Chondrocyte (in vitro differentiated cells): ENCODE data around the gene KLC4. TPM values are rescaled to one million over a fixed set of nuclear protein-coding genes. Genes with fewer than 3 reads are reported as not detected.
"Not testable (repeated sequence)": the region's sequence is repeated elsewhere in the genome, so short reads cannot be mapped to it uniquely, and the experiment has no call there.

Experiments
- DNase-seq: peaks from one replicate; pipeline ENCODE4 v3.0.0; 2021; ENCODE audit warnings: mixed read lengths, low spot score
- H3K27ac Mint-ChIP-seq: one replicate; pipeline ENCODE4 v1.8.0; 2021; ENCODE audit warnings: mild to moderate bottlenecking, moderate library complexity, mixed read lengths; ENCODE audit not compliant: unreplicated experiment
- H3K27me3 Mint-ChIP-seq: 2 replicates; pipeline ENCODE4 v1.8.0; 2021; ENCODE audit warnings: low read depth, mixed read lengths
- H3K36me3 Mint-ChIP-seq: 2 replicates; pipeline ENCODE4 v1.8.0; 2021; ENCODE audit warnings: low read depth, mixed read lengths
- H3K4me1 Mint-ChIP-seq: 2 replicates; pipeline ENCODE4 v1.8.0; 2021; ENCODE audit warnings: low read depth, mild to moderate bottlenecking, mixed read lengths
- H3K4me3 Mint-ChIP-seq: one replicate; pipeline ENCODE4 v1.8.0; 2021; ENCODE audit warnings: mild to moderate bottlenecking, moderate library complexity, mixed read lengths; ENCODE audit not compliant: unreplicated experiment
- H3K9me3 Mint-ChIP-seq: 2 replicates; pipeline ENCODE4 v1.8.0; 2021; ENCODE audit warnings: low read depth, mixed read lengths
- total RNA-seq: library from RNA; stranded (reverse); gene quantifications from 3 replicates; pipeline ENCODE4 v1.2.1, GENCODE V29; 2021
- TF ChIP-seq, protein P1 (sequence below): fragments of 200-600 bp; sonication (generic); IDR thresholded peaks from 2 replicates; pipeline ENCODE4 v1.5.0; 2021; ENCODE audit warnings: antibody characterized with exemption, mild to moderate bottlenecking, moderate library complexity

The KLC4 gene
- total RNA-seq, 1 donor from 2014 or later, result 30.0 TPM

GRCh38 chr6:43081043-43081442 lies 21.6 kb downstream of the KLC4 start:
- TF ChIP-seq, protein P1, sequence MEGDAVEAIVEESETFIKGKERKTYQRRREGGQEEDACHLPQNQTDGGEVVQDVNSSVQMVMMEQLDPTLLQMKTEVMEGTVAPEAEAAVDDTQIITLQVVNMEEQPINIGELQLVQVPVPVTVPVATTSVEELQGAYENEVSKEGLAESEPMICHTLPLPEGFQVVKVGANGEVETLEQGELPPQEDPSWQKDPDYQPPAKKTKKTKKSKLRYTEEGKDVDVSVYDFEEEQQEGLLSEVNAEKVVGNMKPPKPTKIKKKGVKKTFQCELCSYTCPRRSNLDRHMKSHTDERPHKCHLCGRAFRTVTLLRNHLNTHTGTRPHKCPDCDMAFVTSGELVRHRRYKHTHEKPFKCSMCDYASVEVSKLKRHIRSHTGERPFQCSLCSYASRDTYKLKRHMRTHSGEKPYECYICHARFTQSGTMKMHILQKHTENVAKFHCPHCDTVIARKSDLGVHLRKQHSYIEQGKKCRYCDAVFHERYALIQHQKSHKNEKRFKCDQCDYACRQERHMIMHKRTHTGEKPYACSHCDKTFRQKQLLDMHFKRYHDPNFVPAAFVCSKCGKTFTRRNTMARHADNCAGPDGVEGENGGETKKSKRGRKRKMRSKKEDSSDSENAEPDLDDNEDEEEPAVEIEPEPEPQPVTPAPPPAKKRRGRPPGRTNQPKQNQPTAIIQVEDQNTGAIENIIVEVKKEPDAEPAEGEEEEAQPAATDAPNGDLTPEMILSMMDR, result no peak
- Mint-ChIP-seq H3K9me3 (no peaks in the 10 kb centered on the region), H3K27me3 (no peaks in the 10 kb centered on the region), H3K4me1 (peaks cover 49% of the 10 kb centered on the region), H3K27ac (peak overlapping the region; percentile 60), H3K4me3 (no peak overlapping the region), H3K36me3 (peaks cover 2% of the 10 kb centered on the region)
- DNase-seq, result no peak

GRCh38 chr6:43081922-43082321 lies 22.5 kb downstream of the KLC4 start:
- not testable (repeated sequence) for H3K9me3 Mint-ChIP-seq, H3K36me3 Mint-ChIP-seq, H3K27me3 Mint-ChIP-seq, H3K4me3 Mint-ChIP-seq, DNase-seq
- peaks cover 53% of the 10 kb centered on the region for H3K4me1 Mint-ChIP-seq
- peak overlapping the region; percentile 73 for H3K27ac Mint-ChIP-seq

DNA sequence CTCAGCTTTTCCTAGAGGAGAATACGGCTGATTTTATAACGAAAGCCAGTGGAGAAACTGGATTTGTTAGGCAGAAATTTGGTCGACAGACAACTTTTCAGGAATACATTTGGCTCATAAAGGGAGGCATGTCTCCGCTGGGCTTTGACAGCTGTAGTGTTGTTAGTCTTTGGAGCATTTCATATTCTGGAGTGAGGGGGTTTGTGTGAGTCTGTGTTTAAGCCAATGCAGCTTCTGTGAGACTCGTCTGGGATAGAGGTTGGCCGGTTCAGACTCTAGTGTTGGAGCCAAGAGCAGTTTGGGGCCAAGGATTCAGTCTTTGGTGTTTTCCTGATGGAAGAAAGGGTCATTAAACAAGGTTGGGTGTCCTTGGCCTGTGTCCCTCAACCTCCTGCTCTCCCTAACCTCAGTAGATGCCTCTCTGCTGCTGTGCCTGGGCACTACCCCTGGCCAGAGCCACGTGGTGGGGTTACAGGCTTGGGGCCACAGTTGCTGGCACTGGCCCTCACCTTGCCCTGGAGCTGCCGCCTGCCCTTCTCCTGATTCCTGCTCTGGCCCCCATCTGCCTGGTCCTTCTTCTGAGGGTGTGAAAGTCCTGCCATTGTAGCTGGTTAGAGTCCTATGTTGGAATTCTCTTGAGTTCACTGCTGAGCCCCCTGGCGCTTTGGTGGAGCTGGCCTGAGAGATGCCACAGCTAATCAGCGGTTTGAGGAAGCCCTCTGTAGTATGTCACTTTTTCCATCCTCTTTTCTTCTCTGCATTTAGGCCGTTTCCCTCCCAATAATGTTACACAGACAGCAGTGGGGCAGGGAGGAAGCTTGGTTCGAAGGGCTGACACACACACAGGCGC lies 23.6 kb downstream of the KLC4 start:
- Mint-ChIP-seq H3K9me3 (no peaks in the 10 kb centered on the region), H3K36me3 (peaks cover 2% of the 10 kb centered on the region), H3K27me3 (no peaks in the 10 kb centered on the region), H3K27ac (peak overlapping the region; percentile 34), H3K4me3 (no peak overlapping the region), H3K4me1 (peaks cover 43% of the 10 kb centered on the region)
- TF ChIP-seq, protein P1, result no peak
- DNase-seq, result no peak

DNA sequence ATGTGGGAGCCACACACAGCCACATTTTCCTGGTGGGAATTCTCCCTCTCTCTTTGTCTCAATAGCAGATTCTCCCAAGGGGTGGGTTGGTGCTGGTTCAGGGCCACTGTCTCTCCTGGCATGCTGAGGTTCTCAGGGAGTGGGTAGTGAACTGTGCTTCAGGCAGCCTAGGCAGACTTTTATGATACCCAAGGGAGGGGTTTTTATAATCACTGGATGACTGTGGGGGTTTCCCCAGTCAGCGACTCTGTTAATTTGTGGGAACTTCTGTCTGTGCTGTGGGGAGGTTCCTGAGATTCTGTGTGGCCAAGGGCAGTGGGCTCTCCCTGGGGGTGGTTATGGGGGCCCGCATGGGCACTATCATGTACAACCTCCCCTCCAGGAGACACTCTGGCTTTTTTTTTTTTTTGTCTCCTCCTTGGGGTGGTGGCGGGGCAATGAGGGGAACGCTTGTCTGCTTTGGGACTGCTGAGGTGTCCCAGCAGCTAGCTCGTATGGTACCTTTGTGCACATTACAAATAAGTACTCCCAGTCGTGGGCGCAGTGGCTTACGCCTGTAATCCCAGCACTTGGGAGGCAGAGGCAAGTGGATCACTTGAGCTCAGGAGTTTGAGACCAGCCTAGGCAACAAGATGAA lies 26.7 kb downstream of the KLC4 start:
- no peak overlapping the region for H3K27ac Mint-ChIP-seq
- H3K36me3 Mint-ChIP-seq, result no peaks in the 10 kb centered on the region
- TF ChIP-seq, protein P1, result no peak
- no peak overlapping the region for H3K4me3 Mint-ChIP-seq
- no peaks in the 10 kb centered on the region for H3K9me3 Mint-ChIP-seq
- peaks cover 48% of the 10 kb centered on the region for H3K4me1 Mint-ChIP-seq
- no peaks in the 10 kb centered on the region for H3K27me3 Mint-ChIP-seq
- DNase-seq, result peak; percentile 43

GRCh38 chr6:43088654-43089056 lies 29.2 kb downstream of the KLC4 start:
- no peaks in the 10 kb centered on the region for H3K36me3 Mint-ChIP-seq
- TF ChIP-seq, protein P1, result no peak
- H3K27me3 Mint-ChIP-seq, result no peaks in the 10 kb centered on the region
- no peak overlapping the region for H3K27ac Mint-ChIP-seq
- DNase-seq, result peak; percentile 47
- no peaks in the 10 kb centered on the region for H3K9me3 Mint-ChIP-seq
- peaks cover 43% of the 10 kb centered on the region for H3K4me1 Mint-ChIP-seq
- no peak overlapping the region for H3K4me3 Mint-ChIP-seq
